Activated CD8-positive, alpha-beta T cell treated with anti-CD3 and anti-CD28 coated beads for 36 hours (primary cell): ENCODE data around the gene PRPS2. TPM values are rescaled to one million over a fixed set of nuclear protein-coding genes. Genes with fewer than 3 reads are reported as not detected.

Experiments used
- ATAC-seq: fragments of 200-7000 bp; cut with Tn5 transposase; one replicate; pipeline ENCODE4 v1.10.0; 2021; ENCODE audit warnings: mild to moderate bottlenecking, moderate library complexity
- CTCF ChIA-PET: fragments of 350-600 bp; sonication (Branson Sonifier 250); formaldehyde crosslinking; loops from one replicate; lab custom pipeline; 2021; ENCODE audit warnings: antibody characterized with exemption; lab: Charles Lee
- POLR2A ChIA-PET: fragments of 350-600 bp; sonication (Branson Sonifier 250); formaldehyde crosslinking; loops from one replicate; lab custom pipeline; 2021; ENCODE audit warnings: antibody characterized with exemption; lab: Charles Lee
- DNase-seq: peaks from one replicate; pipeline ENCODE4 v3.0.0-alpha.2; 2020
- H3K27ac Mint-ChIP-seq: one replicate; pipeline ENCODE4 v1.8.0; 2021; ENCODE audit warnings: mild to moderate bottlenecking, mixed read lengths
- H3K27me3 Mint-ChIP-seq: one replicate; pipeline ENCODE4 v1.8.0; 2021; ENCODE audit warnings: mixed read lengths
- H3K36me3 Mint-ChIP-seq: one replicate; pipeline ENCODE4 v1.8.0; 2021; ENCODE audit warnings: low read depth, mixed read lengths
- H3K4me1 Mint-ChIP-seq: one replicate; pipeline ENCODE4 v1.8.0; 2021; ENCODE audit warnings: low read depth, mixed read lengths
- H3K4me3 Mint-ChIP-seq: one replicate; pipeline ENCODE4 v1.8.0; 2021; ENCODE audit warnings: mild to moderate bottlenecking, moderate library complexity, mixed read lengths
- H3K9me3 Mint-ChIP-seq: one replicate; pipeline ENCODE4 v1.8.0; 2021; ENCODE audit warnings: mixed read lengths
- CTCF ChIP-seq: fragments of 200-600 bp; IDR thresholded peaks from one replicate; pipeline ENCODE4 v1.8.0; 2022; ENCODE audit warnings: antibody characterized with exemption, mild to moderate bottlenecking
- intact Hi-C: fragments of 100-400 bp; cut with micrococcal nuclease; formaldehyde crosslinking; loops from one replicate; pipeline ENCODE4 v1.10.0; 2022
- total RNA-seq, 2 experiments: library from RNA; stranded (reverse); gene quantifications; one replicate each; pipeline ENCODE4 v1.2.3, GENCODE V29; 2021

PRPS2 gene
- total RNA-seq, 2 experiments from 2014 or later = 110 to 114 TPM

GRCh38 chrX:12804655-12805054 is 13.4 kb downstream of the PRPS2 start:
- Mint-ChIP-seq H3K4me1 (peaks cover 17% of the 10 kb centered on the region), H3K36me3 (peaks cover 42% of the 10 kb centered on the region), H3K9me3 (no peaks in the 10 kb centered on the region), H3K27ac (no peak overlapping the region), H3K4me3 (no peak overlapping the region), H3K27me3 (no peaks in the 10 kb centered on the region)
- ATAC-seq = no peak
- no peak for DNase-seq
- ChIA-PET CTCF (interaction anchor here (1.4 to 2.0 kb wide), 2 partner anchors 9 to 12 kb away, joined by 4 to 18 read pairs; no protein-coding TSS in a partner anchor), POLR2A (interaction anchor here (0.9 kb wide), 1 partner anchor 9 kb away, joined by 3 read pairs; no protein-coding TSS in a partner anchor)
- intact Hi-C loops = no loop called here
- TF ChIP-seq CTCF = no peak

GRCh38 chrX:12805333-12805732 is 14.1 kb downstream of the PRPS2 start:
- H3K4me1 Mint-ChIP-seq = peaks cover 17% of the 10 kb centered on the region
- no peak overlapping the region for H3K4me3 Mint-ChIP-seq
- peaks cover 41% of the 10 kb centered on the region for H3K36me3 Mint-ChIP-seq
- ChIA-PET POLR2A (interaction anchor here (1.6 kb wide), 1 partner anchor 13 kb away, joined by 4 read pairs; no protein-coding TSS in a partner anchor), CTCF (interaction anchor here (1.4 to 2.0 kb wide), 2 partner anchors 9 to 13 kb away, joined by 4 to 18 read pairs; no protein-coding TSS in a partner anchor)
- no peak for TF ChIP-seq CTCF
- H3K27ac Mint-ChIP-seq = no peak overlapping the region
- H3K27me3 Mint-ChIP-seq = no peaks in the 10 kb centered on the region
- DNase-seq = no peak
- no peak for ATAC-seq
- no peaks in the 10 kb centered on the region for H3K9me3 Mint-ChIP-seq
- intact Hi-C loops = no loop called here

- Mint-ChIP-seq H3K4me1 (peaks cover 2% of the 10 kb centered on the region), H3K27me3 (no peaks in the 10 kb centered on the region), H3K36me3 (peaks cover 23% of the 10 kb centered on the region), H3K9me3 (no peaks in the 10 kb centered on the region), H3K4me3 (no peak overlapping the region), H3K27ac (no peak overlapping the region)
- no peak for DNase-seq
- no peak for TF ChIP-seq CTCF
- POLR2A ChIA-PET = interaction anchor here (0.9 kb wide), 1 partner anchor 79 kb away, joined by 3 read pairs; no protein-coding TSS in a partner anchor
- CTCF ChIA-PET = interaction anchor here (0.8 to 1.3 kb wide), 2 partner anchors 41 to 89 kb away, joined by 3 to 5 read pairs; no protein-coding TSS in a partner anchor
- intact Hi-C loops = no loop called here
- ATAC-seq = no peak
These were observed 20.4 kb downstream of the PRPS2 start for GRCh38 chrX:12811658-12812057.

GRCh38 chrX:12814420-12814819 is 23.2 kb downstream of the PRPS2 start:
- POLR2A ChIA-PET = interaction anchor here (0.7 kb wide), 1 partner anchor 17 kb away, joined by 4 read pairs; no protein-coding TSS in a partner anchor
- intact Hi-C loops = loop anchor here (2.0 kb wide), 1 partner anchor 78 kb away; no protein-coding TSS in a partner anchor
- CTCF ChIA-PET = interaction anchor here (0.7 to 3.3 kb wide), 13 partner anchors 10 to 978 kb away, joined by 3 to 25 read pairs (median 5); no protein-coding TSS in a partner anchor
- Mint-ChIP-seq H3K4me3 (no peak overlapping the region), H3K27ac (no peak overlapping the region), H3K36me3 (peaks cover 24% of the 10 kb centered on the region), H3K9me3 (no peaks in the 10 kb centered on the region), H3K4me1 (peaks cover 2% of the 10 kb centered on the region), H3K27me3 (no peaks in the 10 kb centered on the region)
- TF ChIP-seq CTCF = peak; percentile 39
- ATAC-seq (peak; percentile 61), DNase-seq (peak; percentile 56)

- no peak overlapping the region for H3K4me3 Mint-ChIP-seq
- DNase-seq (no peak), ATAC-seq (no peak)
- H3K36me3 Mint-ChIP-seq = peaks cover 26% of the 10 kb centered on the region
- TF ChIP-seq CTCF = no peak
- H3K9me3 Mint-ChIP-seq = no peaks in the 10 kb centered on the region
- peaks cover 2% of the 10 kb centered on the region for H3K4me1 Mint-ChIP-seq
- intact Hi-C loops = no loop called here
- H3K27ac Mint-ChIP-seq = no peak overlapping the region
- ChIA-PET POLR2A (no interaction called here), CTCF (no interaction called here)
- no peaks in the 10 kb centered on the region for H3K27me3 Mint-ChIP-seq
These were observed 26.3 kb downstream of the PRPS2 start for GRCh38 chrX:12817528-12817927.
